Stimulated activated effector memory CD8-positive, alpha-beta T cell treated with anti-CD3 and anti-CD28 coated beads, Interleukin-12 subunit alpha, Interleukin-12 subunit beta, amount 100 ng/mL, for 72 hours (primary cell): ENCODE measurements around the gene IL17RD.

Experiments used
- ATAC-seq: fragments of 150-1000 bp; cut with Tn5 transposase; 2 replicates; pipeline ENCODE4 v1.10.0; 2021
- DNase-seq, 2 donors: peaks; one replicate each; pipeline ENCODE4 v3.0.0; 2021 to 2022; ENCODE audit warnings: low spot score in 2 of 2
- H3K27ac Mint-ChIP-seq: one replicate; pipeline ENCODE4 v1.8.0; 2022; ENCODE audit warnings: mild to moderate bottlenecking, mixed read lengths
- H3K36me3 Mint-ChIP-seq: one replicate; pipeline ENCODE4 v1.8.0; 2022; ENCODE audit warnings: mild to moderate bottlenecking, mixed read lengths
- H3K4me1 Mint-ChIP-seq: one replicate; pipeline ENCODE4 v1.8.0; 2022; ENCODE audit warnings: mixed read lengths
- H3K4me3 Mint-ChIP-seq: one replicate; pipeline ENCODE4 v1.8.0; 2022; ENCODE audit warnings: mild to moderate bottlenecking, mixed read lengths
- H3K9me3 Mint-ChIP-seq: one replicate; pipeline ENCODE4 v1.8.0; 2022; ENCODE audit warnings: mixed read lengths

Gene IL17RD

DNA sequence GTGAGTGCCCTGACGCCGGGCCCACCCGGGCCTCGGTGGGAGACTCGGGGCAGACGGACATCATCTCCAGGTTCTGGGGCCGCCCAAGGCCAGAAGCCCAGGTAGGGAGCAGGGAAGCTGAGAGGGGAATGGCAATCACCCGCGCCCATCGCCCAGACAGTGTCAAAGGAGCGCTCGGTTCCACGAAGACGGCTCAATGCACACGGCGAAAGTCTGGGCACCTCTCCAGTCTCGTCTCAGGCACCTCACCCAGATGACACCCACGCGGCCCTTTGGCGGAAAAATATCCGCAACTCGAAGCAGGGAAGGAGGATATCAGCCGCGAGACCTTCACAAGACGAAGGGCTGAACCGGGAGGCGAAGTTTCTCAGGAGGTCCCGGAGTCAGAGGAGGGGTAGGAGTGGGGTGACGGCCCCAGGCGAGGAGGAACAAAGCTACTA is 916 bp downstream of the IL17RD start:
- peak overlapping the region; percentile 80 for H3K4me3 Mint-ChIP-seq
- H3K9me3 Mint-ChIP-seq = no peaks in the 10 kb centered on the region
- DNase-seq (peak; percentile 10 to 61), ATAC-seq (peak; percentile 45)
- H3K27ac Mint-ChIP-seq = no peak overlapping the region
- H3K4me1 Mint-ChIP-seq = peaks cover 16% of the 10 kb centered on the region
- H3K36me3 Mint-ChIP-seq = peaks cover 6% of the 10 kb centered on the region

DNA sequence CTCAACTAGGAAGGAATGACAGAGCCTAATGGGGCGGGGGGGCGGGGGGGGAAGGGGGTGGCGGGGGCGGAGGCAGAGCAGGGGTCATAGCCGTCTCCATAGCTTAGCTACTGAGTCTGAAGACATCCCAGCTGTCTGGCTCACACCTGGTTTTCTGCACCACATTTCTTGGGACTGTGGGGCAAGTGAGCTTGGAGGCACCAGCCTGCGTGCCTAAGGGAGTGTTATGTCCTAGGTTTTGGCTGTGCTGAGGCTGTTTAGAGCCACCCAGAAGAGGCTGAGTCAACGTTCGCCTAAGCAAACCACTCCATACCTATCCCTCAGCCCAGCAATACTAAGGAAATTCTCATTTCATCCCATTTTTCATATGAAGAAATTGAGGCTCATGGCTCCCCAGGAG is 1.4 kb downstream of the IL17RD start:
- H3K27ac Mint-ChIP-seq = no peak overlapping the region
- DNase-seq (no peak), ATAC-seq (no peak)

DNA sequence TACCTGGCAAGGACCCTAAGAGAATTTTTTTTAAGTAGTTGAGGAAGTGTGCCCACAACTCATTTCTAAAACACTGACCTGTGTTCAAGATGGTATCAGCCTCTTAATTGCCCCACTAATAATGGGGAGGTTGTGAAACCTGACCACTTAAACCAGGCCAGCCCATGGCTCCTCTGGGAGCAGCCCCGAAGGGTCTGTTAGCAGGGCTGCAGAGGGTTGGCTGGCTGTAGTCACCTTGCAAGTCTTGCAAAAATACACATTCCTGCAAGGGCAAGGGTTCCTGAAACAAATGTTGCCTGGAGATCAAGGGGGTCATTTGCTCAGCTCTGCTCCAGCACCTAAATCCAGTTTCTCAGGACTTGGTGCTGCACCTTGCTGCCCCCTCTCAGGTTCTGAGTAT is 3.2 kb downstream of the IL17RD start:
- no peak for ATAC-seq
- Mint-ChIP-seq H3K36me3 (no peaks in the 10 kb centered on the region), H3K4me3 (no peak overlapping the region), H3K4me1 (peaks cover 21% of the 10 kb centered on the region), H3K27ac (no peak overlapping the region), H3K9me3 (no peaks in the 10 kb centered on the region)
- DNase-seq = no peak

More for the DNA sequence above, 1.4 kb downstream of the IL17RD start:
- Mint-ChIP-seq H3K4me3 (peak overlapping the region; percentile 80), H3K9me3 (no peaks in the 10 kb centered on the region), H3K4me1 (peaks cover 21% of the 10 kb centered on the region), H3K36me3 (peaks cover 5% of the 10 kb centered on the region)

DNA sequence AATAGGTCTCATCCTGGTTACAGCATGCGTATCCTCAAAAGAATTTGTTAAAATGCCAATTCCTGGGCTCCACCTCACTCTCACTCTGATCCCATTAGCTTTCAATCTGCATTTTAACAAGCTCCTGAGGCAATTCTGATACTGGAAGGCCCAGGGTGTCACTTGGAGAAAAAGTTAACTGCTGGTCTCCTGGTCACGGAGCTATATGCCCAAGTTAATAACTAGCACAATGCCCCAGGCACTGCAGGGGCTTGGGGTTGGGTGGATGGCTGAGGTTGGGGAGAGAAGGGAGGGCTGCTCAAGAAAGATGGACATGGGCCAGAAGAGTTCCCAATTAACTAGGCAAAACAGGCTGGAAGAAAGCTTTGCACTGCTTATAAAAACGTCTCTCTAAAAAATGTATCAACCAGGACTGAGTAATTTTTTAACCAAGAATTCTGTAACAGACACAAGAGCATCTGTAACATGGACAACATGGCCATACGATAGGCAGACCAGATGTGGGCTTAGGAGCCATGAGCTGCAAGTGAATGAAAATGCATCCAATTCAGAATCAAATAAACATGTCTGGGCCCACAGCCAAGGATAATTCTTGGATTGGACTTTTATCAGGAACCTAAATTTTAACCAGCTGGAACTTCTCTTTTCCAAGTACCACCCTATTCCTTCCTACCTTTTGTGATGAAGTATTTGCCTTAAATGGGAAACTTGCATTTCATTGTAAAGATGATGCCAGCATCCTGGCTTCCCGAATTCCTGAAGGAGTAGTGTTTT is 4.2 kb downstream of the IL17RD start:
- DNase-seq = no peak
- Mint-ChIP-seq H3K9me3 (no peaks in the 10 kb centered on the region), H3K36me3 (no peaks in the 10 kb centered on the region), H3K27ac (no peak overlapping the region), H3K4me1 (peaks cover 21% of the 10 kb centered on the region), H3K4me3 (no peak overlapping the region)
- ATAC-seq = no peak

DNA sequence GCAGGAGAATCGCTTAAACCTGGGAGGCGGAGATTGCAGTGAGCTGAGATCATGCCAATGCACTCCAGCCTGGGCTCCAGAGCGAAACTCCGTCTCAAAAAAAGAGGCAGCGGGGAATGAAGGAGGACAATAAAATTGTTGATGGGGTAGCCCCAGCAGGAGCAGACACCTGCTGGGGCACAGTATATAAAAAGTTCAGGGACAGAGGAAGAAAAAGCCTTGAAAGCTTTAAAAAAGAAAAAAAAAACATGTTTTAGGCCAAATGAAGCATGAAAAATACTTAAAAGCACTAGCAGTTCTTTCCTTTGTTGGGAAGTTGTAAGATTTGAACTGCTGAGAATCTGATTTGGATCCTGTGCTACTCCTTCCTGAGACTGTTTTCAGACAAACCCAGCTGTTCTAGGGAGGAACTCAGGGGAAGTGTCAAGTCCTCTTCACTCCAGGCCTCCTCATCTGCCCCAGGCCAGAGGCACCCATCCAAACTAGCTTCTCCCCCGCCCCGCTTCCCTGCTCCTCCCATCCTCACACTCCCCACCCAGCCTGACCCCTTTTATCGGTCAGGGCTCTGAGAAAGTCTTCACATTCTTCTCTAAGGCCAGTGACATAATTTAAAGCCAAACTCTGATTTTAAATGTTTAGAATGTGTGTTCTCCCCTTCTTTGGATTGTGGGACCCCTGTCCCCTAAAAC is 4.9 kb downstream of the IL17RD start:
- ATAC-seq (no peak), DNase-seq (no peak)
- no peak overlapping the region for H3K27ac Mint-ChIP-seq
- H3K36me3 Mint-ChIP-seq = no peaks in the 10 kb centered on the region
- no peak overlapping the region for H3K4me3 Mint-ChIP-seq
- no peaks in the 10 kb centered on the region for H3K9me3 Mint-ChIP-seq
- H3K4me1 Mint-ChIP-seq = peaks cover 21% of the 10 kb centered on the region

DNA sequence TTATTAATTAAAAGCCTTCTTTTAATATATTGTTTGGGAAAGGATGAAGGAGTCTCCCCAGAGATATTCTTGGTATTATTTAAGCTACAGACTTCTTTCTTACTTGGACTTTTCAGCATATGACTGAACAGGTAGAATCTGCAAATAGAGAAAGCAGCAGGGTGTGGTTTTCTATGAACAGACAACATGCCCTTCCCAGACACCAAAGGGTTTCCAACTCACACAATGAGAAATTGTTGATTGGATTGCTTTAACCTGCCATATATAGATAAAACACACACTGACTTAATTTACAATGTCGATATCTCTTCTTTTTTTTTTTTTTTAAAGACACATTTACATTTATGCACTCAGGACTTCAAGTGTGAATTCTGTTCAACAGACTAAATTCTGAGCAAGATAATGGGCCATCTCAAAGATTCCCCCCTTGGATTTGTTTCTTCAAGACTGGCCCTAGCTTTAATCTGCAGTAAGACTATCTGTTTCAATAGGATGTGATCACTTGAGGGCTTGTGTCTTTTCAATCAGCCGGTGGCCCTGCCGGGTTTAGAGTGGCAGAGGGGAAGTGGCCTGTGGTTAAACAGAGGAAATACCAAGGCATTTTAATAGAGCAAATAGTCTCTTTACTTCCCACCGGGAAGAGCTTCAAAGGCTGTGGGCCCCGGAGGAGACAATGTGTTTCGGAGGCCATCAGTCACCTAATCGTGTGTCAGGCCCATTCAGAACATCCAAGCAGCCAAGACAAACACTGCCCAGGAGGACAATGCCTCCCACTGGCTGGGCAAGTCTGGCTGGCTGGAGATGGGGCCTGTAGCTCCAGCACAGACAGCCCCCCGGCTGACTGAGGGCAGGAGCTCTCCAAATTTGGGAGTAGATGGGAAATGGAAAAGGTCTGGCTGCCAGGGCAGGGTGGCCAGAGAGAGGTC is 6.1 kb downstream of the IL17RD start:
- Mint-ChIP-seq H3K9me3 (no peaks in the 10 kb centered on the region), H3K36me3 (no peaks in the 10 kb centered on the region), H3K4me3 (no peak overlapping the region), H3K4me1 (peaks cover 16% of the 10 kb centered on the region), H3K27ac (peak overlapping the region; percentile 68)
- DNase-seq (no peak), ATAC-seq (peak; percentile 46)

DNA sequence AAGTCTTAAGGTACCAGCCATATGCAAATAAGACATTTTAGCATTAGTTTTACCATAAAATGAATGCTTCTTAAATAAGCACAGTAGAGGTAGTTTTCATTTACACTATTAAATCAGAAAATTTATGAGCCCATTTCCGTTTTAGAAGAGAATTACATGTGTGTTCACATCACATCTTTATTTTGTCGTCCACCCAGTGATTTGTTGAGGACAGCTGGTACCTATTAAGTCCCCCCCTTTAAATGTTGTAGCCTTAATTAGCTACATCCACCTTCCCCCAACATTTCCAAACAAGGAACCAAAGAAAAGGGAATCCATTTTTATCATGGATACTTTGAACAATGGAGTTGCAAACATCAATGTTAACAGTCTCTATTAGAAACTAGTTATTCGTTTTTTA is 6.8 kb downstream of the IL17RD start:
- Mint-ChIP-seq H3K4me3 (no peak overlapping the region), H3K36me3 (no peaks in the 10 kb centered on the region), H3K27ac (no peak overlapping the region), H3K9me3 (no peaks in the 10 kb centered on the region), H3K4me1 (peaks cover 13% of the 10 kb centered on the region)
- DNase-seq = no peak
- no peak for ATAC-seq

DNA sequence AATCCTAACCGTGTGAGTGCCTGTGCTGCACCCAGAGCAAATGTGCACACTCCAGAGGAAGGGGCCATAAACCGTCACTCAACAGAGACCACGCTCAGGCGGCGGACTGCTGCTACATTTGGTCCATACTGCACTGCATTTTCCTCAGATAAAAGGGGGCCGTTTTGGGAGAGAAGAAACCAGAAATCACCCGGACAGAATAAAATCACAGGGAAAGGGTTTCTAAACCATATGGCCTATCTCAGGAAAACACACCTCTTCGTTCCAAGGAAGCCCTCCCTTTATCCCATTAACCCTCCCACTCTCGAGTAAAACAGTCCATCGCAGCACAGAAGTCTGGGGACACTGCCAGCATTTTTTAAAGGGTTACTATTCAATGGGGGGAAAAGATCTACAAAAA is 7.6 kb downstream of the IL17RD start:
- no peak overlapping the region for H3K4me3 Mint-ChIP-seq
- no peaks in the 10 kb centered on the region for H3K36me3 Mint-ChIP-seq
- H3K27ac Mint-ChIP-seq = no peak overlapping the region
- DNase-seq (no peak), ATAC-seq (no peak)
- peaks cover 8% of the 10 kb centered on the region for H3K4me1 Mint-ChIP-seq
- no peaks in the 10 kb centered on the region for H3K9me3 Mint-ChIP-seq

DNA sequence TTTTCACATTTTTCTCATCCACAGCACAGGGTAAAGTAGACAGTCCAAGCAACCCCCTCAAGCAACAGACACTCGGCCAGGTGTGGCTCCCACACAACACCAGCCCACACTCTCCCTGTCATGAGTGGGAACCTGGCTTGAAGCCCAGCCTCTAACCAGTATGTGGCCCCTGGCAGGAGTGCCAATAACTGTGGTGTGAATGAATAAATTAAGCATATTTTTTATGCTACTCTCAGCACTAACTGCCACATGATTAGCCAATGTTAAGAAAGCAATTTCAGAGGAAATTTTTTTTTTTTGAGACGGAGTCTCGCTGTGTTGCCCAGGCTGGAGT is 9.9 kb downstream of the IL17RD start:
- no peaks in the 10 kb centered on the region for H3K36me3 Mint-ChIP-seq
- ATAC-seq (no peak), DNase-seq (no peak)
- no peak overlapping the region for H3K4me3 Mint-ChIP-seq
- no peaks in the 10 kb centered on the region for H3K9me3 Mint-ChIP-seq
- H3K4me1 Mint-ChIP-seq = peaks cover 8% of the 10 kb centered on the region
- no peak overlapping the region for H3K27ac Mint-ChIP-seq

DNA sequence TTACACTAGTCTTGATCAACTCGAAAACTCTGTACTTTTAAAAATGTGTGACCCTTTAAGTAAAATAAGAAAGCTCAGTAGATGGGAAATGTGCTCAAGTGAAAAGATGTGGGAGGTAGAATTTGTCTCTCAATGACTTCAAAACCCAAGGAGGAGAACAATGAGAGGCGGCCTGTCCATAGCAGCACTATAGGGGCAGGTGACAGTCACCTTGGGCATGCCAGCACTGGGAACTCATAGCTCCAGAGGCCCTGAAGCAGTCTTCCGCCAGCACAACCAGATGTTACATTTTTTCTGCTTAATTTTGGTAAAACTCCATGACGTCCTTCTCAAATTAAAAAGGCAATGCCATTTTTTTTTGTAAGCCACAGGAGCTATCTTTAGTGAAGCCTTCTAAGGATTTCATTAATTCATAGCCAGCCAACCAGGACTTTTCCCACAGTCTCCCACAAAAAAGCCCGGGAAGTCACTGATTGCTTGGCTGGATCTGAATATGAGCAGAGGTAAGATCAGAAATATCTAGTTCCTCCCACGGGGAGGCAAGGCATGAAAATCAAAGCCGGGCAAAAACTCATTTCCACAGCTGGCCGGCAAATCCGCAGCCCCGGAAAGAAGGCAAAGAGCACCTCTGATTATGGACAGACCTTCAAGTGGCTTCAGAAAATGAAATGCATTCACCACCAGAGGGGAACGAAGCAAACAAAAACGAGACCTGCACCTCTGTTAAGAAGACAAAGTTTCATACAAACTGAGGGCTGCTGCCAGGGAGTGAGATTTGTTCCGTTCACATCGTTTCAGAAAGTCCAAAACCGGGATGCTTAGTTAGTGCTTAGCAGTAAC is 10.5 kb downstream of the IL17RD start:
- ATAC-seq (no peak), DNase-seq (no peak)
- Mint-ChIP-seq H3K36me3 (no peaks in the 10 kb centered on the region), H3K4me1 (peaks cover 8% of the 10 kb centered on the region), H3K27ac (no peak overlapping the region), H3K9me3 (no peaks in the 10 kb centered on the region), H3K4me3 (no peak overlapping the region)

DNA sequence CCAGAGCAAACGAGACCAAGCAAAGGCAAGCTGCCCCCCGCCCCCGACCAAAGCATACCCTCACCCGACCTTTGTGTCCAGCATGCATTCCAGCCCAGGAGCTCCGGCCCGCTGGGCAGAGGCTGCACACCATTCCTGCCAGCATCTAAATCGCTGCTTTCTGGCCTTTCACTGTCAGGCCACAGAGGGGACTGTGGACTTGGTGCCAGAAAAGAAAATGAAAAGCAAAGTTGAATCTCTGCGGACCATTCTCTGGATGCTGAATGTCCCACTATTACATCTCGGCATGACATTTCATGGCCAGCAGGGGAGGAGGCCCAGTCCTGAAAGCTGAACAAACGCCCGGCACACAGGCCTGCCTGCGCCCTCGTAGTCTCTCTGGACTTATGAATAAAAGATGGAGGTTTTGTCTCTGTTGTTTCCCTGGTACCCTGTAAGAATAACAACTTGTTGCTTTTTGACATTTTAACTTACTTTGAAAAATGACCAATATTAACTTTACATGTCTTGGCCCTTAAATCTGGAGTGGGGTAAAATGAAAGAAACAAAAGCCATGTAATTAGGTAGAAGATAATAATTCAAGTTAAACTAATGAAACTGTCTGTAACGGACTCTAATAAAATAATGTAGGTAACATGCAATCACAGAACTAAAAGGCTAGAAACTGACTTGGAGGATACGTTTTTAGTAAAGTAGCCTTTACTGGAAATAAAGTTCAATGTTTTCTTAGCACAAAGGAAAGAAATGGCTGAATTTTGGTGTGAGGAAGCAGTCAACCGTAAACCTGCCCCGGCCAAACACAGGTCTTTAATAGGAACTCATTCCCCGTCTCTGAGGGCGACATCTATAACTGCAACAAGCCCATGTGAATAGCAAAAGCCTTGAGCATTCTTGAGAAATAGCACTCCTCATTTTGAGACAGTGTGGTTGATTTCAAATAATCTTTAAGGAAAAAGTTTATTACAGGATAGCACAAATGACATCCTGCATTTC is 12.7 kb downstream of the IL17RD start:
- H3K36me3 Mint-ChIP-seq = no peaks in the 10 kb centered on the region
- H3K27ac Mint-ChIP-seq = no peak overlapping the region
- no peak for ATAC-seq
- no peaks in the 10 kb centered on the region for H3K9me3 Mint-ChIP-seq
- DNase-seq = no peak
- no peak overlapping the region for H3K4me3 Mint-ChIP-seq
- no peaks in the 10 kb centered on the region for H3K4me1 Mint-ChIP-seq

DNA sequence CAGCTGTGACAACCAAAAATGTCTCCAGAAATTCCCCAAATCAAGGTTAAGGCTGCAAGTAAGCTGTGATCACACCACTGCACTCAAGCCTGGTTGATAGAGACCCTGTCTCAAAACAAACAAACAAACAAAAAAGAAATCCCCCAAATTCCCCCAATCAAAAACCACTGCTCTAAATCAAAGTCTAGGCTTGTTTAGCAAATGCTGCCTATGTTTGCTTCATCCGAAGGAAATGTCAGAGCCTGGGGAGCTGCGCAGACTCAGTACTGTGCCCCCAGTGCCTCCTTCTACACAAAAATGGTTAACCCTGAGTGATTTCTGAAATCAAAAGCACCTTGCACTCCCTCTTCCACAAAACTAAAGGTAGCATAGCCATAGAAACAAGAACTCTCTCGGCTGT is 13.4 kb downstream of the IL17RD start:
- H3K9me3 Mint-ChIP-seq = no peaks in the 10 kb centered on the region
- no peak for ATAC-seq
- H3K4me3 Mint-ChIP-seq = no peak overlapping the region
- H3K4me1 Mint-ChIP-seq = no peaks in the 10 kb centered on the region
- no peak overlapping the region for H3K27ac Mint-ChIP-seq
- DNase-seq = no peak
- no peaks in the 10 kb centered on the region for H3K36me3 Mint-ChIP-seq

DNA sequence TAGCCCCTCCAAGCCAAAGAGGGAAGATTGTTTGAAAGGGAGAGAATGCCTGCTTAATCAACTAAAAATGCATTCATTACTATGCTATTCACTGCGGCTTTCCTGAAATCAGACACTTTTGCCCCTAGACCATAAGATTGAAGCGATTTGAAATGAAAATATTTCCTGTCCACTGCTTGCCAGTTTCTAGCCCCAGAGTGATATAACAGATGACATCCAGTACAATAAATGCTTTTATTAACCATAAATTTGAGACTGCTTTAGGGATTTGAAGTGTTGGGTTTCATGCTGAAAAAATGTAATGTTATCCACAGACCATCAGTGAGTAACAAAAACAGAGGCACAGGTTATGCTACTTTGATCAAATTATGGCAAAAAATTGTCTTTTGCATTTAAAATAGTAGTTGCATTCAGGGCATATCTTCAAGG is 14.1 kb downstream of the IL17RD start:
- Mint-ChIP-seq H3K36me3 (no peaks in the 10 kb centered on the region), H3K27ac (no peak overlapping the region), H3K4me1 (no peaks in the 10 kb centered on the region), H3K4me3 (no peak overlapping the region), H3K9me3 (no peaks in the 10 kb centered on the region)
- ATAC-seq = no peak
- DNase-seq = no peak

DNA sequence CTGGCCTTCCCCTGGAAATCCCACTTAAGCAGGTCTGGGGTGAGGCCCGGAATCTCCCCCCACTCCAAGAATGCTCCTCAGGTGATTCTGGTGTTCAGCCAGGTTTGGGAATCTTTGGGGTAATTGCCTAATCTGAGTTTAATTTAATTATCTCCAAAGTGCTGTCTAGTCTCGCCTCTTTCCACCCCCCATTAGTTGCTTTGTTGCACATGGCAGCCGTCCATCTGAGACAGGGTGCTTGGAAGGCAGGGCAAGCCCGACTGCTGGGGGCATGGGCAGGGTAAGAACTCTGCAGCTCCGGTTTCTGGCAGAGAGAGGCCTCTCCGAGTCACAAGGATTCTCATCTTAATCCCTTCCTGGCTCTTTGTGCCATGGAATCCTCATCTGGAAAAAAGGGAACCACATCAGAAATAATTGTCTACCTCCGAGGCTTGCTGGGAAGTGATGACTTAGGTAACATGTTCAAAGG is 15.0 kb downstream of the IL17RD start:
- ATAC-seq (no peak), DNase-seq (no peak)
- Mint-ChIP-seq H3K36me3 (no peaks in the 10 kb centered on the region), H3K9me3 (no peaks in the 10 kb centered on the region), H3K4me1 (no peaks in the 10 kb centered on the region), H3K27ac (no peak overlapping the region), H3K4me3 (no peak overlapping the region)
